IMR-90 (cell line): ENCODE measurements around the gene CYTH4. TPM values are rescaled to one million over a fixed set of nuclear protein-coding genes. Genes with fewer than 3 reads are reported as not detected.

Source experiments
- ATAC-seq: fragments of 200-7000 bp; cut with Tn5 transposase; 2 replicates; pipeline ENCODE4 v1.9.1; 2020; ENCODE audit warnings: low read depth, mild to moderate bottlenecking, moderate library complexity
- BruUV-seq: library from RNA; stranded (reverse); fragments of 400-500 nt; replicated peaks from 2 replicates; lab custom pipeline; 2021; lab: Mats Ljungman, UMichigan
- CTCF ChIA-PET: fragments of 300-600 bp; formaldehyde crosslinking; extraction: SDS; loops from one replicate; lab custom pipeline; 2021; ENCODE audit warnings: antibody characterized with exemption; lab: Yijun Ruan, JAX
- POLR2A ChIA-PET: fragments of 300-600 bp; sonication (Branson Sonifier 250); formaldehyde crosslinking; loops from one replicate; lab custom pipeline; 2022; ENCODE audit warnings: antibody characterized with exemption; ENCODE audit not compliant: unreplicated experiment; lab: Charles Lee
- DNase-seq: peaks from one replicate; pipeline ENCODE4 v3.0.0; 2013
- H2AFZ ChIP-seq: replicated peaks from 2 replicates; pipeline ENCODE3; 2013; ENCODE audit warnings: low read length, mild to moderate bottlenecking; ENCODE audit not compliant: poor library complexity
- H2AK5ac ChIP-seq: 2 replicates; pipeline ENCODE4 v1.6.1; 2013; ENCODE audit warnings: low read depth, low read length, inconsistent platforms
- H2AK9ac ChIP-seq: replicated peaks from 2 replicates; pipeline ENCODE3; 2013; ENCODE audit warnings: mild to moderate bottlenecking, low read depth, low read length, moderate library complexity; ENCODE audit not compliant: poor library complexity
- H2BK120ac ChIP-seq: 2 replicates; pipeline ENCODE4 v1.6.1; 2013; ENCODE audit warnings: low read depth, low read length, inconsistent platforms
- H2BK15ac ChIP-seq: 3 replicates; pipeline ENCODE4 v1.6.1; 2013; ENCODE audit warnings: low read depth, low read length, inconsistent platforms
- H2BK20ac ChIP-seq: 2 replicates; pipeline ENCODE4 v1.6.1; 2013; ENCODE audit warnings: low read depth, mild to moderate bottlenecking, inconsistent platforms, low read length, moderate library complexity
- H2BK5ac ChIP-seq: 2 replicates; pipeline ENCODE4 v1.6.1; 2013; ENCODE audit warnings: mild to moderate bottlenecking, low read depth, low read length, inconsistent platforms; ENCODE audit not compliant: poor library complexity, severe bottlenecking
- H3K14ac ChIP-seq: replicated peaks from 2 replicates; pipeline ENCODE4 v1.6.1; 2013; ENCODE audit warnings: low read depth, low read length, inconsistent platforms
- H3K18ac ChIP-seq: 2 replicates; pipeline ENCODE4 v1.6.1; 2013; ENCODE audit warnings: low read depth, low read length, control low read depth
- H3K23ac ChIP-seq: 2 replicates; pipeline ENCODE4 v1.6.1; 2013; ENCODE audit warnings: low read depth, low read length, inconsistent platforms
- H3K27ac ChIP-seq: 2 replicates; pipeline ENCODE4 v1.5.1; 2013; ENCODE audit warnings: mild to moderate bottlenecking, control low read depth, low read length; ENCODE audit not compliant: insufficient read depth
- H3K27me3 ChIP-seq: 2 replicates; pipeline ENCODE4 v1.6.1; 2013; ENCODE audit warnings: low read length; ENCODE audit not compliant: control insufficient read depth, insufficient read depth
- H3K36me3 ChIP-seq: 2 replicates; pipeline ENCODE4 v1.6.1; 2013; ENCODE audit warnings: low read length, mixed read lengths; ENCODE audit not compliant: control insufficient read depth, insufficient read depth
- H3K4ac ChIP-seq: 2 replicates; pipeline ENCODE4 v1.6.1; 2013; ENCODE audit warnings: low read depth, low read length, inconsistent platforms
- H3K4me1 ChIP-seq: 2 replicates; pipeline ENCODE4 v1.6.1; 2013; ENCODE audit warnings: low read length, mixed read lengths; ENCODE audit not compliant: control insufficient read depth, insufficient read depth
- H3K4me2 ChIP-seq: 2 replicates; pipeline ENCODE4 v1.6.1; 2013; ENCODE audit warnings: low read depth, mild to moderate bottlenecking, control low read depth, low read length, moderate library complexity
- H3K4me3 ChIP-seq: 2 replicates; pipeline ENCODE4 v1.5.1; 2013; ENCODE audit warnings: low read depth, mild to moderate bottlenecking, control low read depth, low read length, moderate library complexity; ENCODE audit not compliant: insufficient read depth
- H3K56ac ChIP-seq: 2 replicates; pipeline ENCODE4 v1.6.1; 2013; ENCODE audit warnings: low read length, inconsistent platforms; ENCODE audit not compliant: insufficient read depth; ENCODE audit errors: extremely low read depth
- H3K79me1 ChIP-seq, 2 experiments: 2 replicates each; pipeline ENCODE4 v1.6.1; 2013; ENCODE audit warnings: low read length in 2 of 2, inconsistent platforms in 1 of 2, low read depth in 1 of 2
- H3K9ac ChIP-seq: 2 replicates; pipeline ENCODE4 v1.6.1; 2013; ENCODE audit warnings: low read depth, low read length, control low read depth
- H3K9me1 ChIP-seq: 2 replicates; pipeline ENCODE4 v1.6.1; 2013; ENCODE audit warnings: low read length, inconsistent platforms; ENCODE audit not compliant: insufficient read depth
- H3K9me3 ChIP-seq: 2 replicates; pipeline ENCODE4 v1.6.1; 2013; ENCODE audit warnings: low read length; ENCODE audit not compliant: control insufficient read depth, insufficient read depth
- H4K20me1 ChIP-seq: 2 replicates; pipeline ENCODE4 v1.6.1; 2013; ENCODE audit warnings: low read length, inconsistent platforms; ENCODE audit not compliant: insufficient read depth
- H4K5ac ChIP-seq: 2 replicates; pipeline ENCODE4 v1.6.1; 2013; ENCODE audit warnings: mild to moderate bottlenecking, low read depth, low read length, control low read depth
- H4K8ac ChIP-seq, 2 experiments: 2 replicates each; pipeline ENCODE4 v1.6.1; 2013; ENCODE audit warnings: low read depth in 2 of 2, low read length in 2 of 2, control low read depth in 1 of 2, inconsistent platforms in 1 of 2
- H4K91ac ChIP-seq: 2 replicates; pipeline ENCODE4 v1.6.1; 2013; ENCODE audit warnings: low read depth, low read length, inconsistent platforms; ENCODE audit not compliant: insufficient read depth
- SMC3 ChIP-seq: fragments of 150-350 bp; IDR thresholded peaks from 2 replicates; pipeline ENCODE4 v1.6.1; 2016; ENCODE audit warnings: low read depth, mild to moderate bottlenecking, antibody characterized with exemption, low read length, moderate library complexity
- WGBS, 2 experiments: methylation state at CpG; one replicate each; pipeline versions ENCODE4 v1.1.5 to v1.1.7; 2013; ENCODE audit warnings: missing lambda C conversion rate in 2 of 2; ENCODE audit not compliant: insufficient read length in 1 of 2; ENCODE audit errors: extremely low coverage in 2 of 2; 5-methylcytosine and 5-hydroxymethylcytosine counted together
- dilution Hi-C: fragments of 300-500 bp; cut with HindIII; formaldehyde crosslinking; loops from one replicate; pipeline ENCODE4 v1.14.3; 2018; ENCODE audit warnings: low sequenced_read_pairs; ENCODE audit not compliant: unreplicated experiment
- in situ Hi-C: fragments of 300-500 bp; cut with MboI; formaldehyde crosslinking; loops from 3 replicates; pipeline ENCODE4 v1.14.3; 2019; ENCODE audit warnings: low sequenced_read_pairs, inconsistent platforms, mixed read lengths
- intact Hi-C: fragments of 100-400 bp; cut with micrococcal nuclease; formaldehyde crosslinking; loops from 2 replicates; pipeline ENCODE4 v1.10.0; 2022
- polyA plus RNA-seq, 3 experiments: library from polyadenylated mRNA; depleted of rRNA; stranded (reverse); fragments of >200 nt; gene quantifications; 2 replicates each; pipeline ENCODE4 v1.2.3, GENCODE V29; 2012; ENCODE audit warnings: low replicate concordance in 1 of 3
- total RNA-seq: library from RNA; depleted of rRNA; stranded (reverse); fragments of >200 nt; gene quantifications from 2 replicates; pipeline ENCODE4 v1.2.3, GENCODE V29; 2012

CYTH4 gene
- total and polyA plus RNA-seq, 2 of the 4 experiments (the other 2 are of a cell fraction), result 0.36 to 0.55 TPM

- peak overlapping the region; percentile 12; the same call in 1 of the 2 replicates for H4K5ac ChIP-seq
- no peaks in the 10 kb centered on the region; the same call in 1 of the 2 replicates for H3K9me3 ChIP-seq
- H3K56ac ChIP-seq, result no peak overlapping the region
- TF ChIP-seq SMC3, result no peak
- peaks cover 10% of the 10 kb centered on the region for H3K27me3 ChIP-seq
- peaks cover 19% of the 10 kb centered on the region for H3K9me1 ChIP-seq
- no peaks in the 10 kb centered on the region for H3K79me1 ChIP-seq
- H4K91ac ChIP-seq, result peak overlapping the region; percentile 93
- H3K4me1 ChIP-seq, result peaks cover 18% of the 10 kb centered on the region
- WGBS, 2 experiments, result 96% methylated on average over 8 of the region's 14 CpGs; no CpG with 5 or more reads in 1 of the 2 experiments
- peak overlapping the region; percentile 96 for H2BK120ac ChIP-seq
- no TSS peak for BruUV-seq
- H2AK5ac ChIP-seq, result peak overlapping the region; percentile 98
- peak overlapping the region; percentile 80 for H2AFZ ChIP-seq
- H3K27ac ChIP-seq, result peak overlapping the region; percentile 29; the same call in 1 of the 2 replicates
- peak overlapping the region; percentile 91 for H2AK9ac ChIP-seq
- no peak overlapping the region for H3K9ac ChIP-seq
- no peak for ATAC-seq
- peak overlapping the region; percentile 90; the same call in 2 of the 3 replicates for H2BK15ac ChIP-seq
- no peak overlapping the region for H3K4me2 ChIP-seq
- CTCF ChIA-PET, result interaction anchor here (0.8 kb wide), 1 partner anchor 100 kb away, joined by 3 read pairs; no protein-coding TSS in a partner anchor
- no peak overlapping the region for H3K4me3 ChIP-seq
- H4K20me1 ChIP-seq, result no peaks in the 10 kb centered on the region
- dilution Hi-C loops (no loop called here), intact Hi-C loops (no loop called here), in situ Hi-C loops (no loop called here)
- no peaks in the 10 kb centered on the region for H3K36me3 ChIP-seq
- H3K18ac ChIP-seq, result no peak overlapping the region; the same call in 1 of the 2 replicates
- H2BK20ac ChIP-seq, result peak overlapping the region; percentile 76
- POLR2A ChIA-PET, result no interaction called here
- peak overlapping the region; percentile 76 for H2BK5ac ChIP-seq
- peak; percentile 31 for DNase-seq
- H3K14ac ChIP-seq, result peak overlapping the region; percentile 50; the same call in 1 of the 2 replicates
- H3K23ac ChIP-seq, result 0 out of 2 replicates have a peak overlapping the region, but pooled peaks have one; percentile 31
- peak overlapping the region; percentile 83 to 92 for H4K8ac ChIP-seq
- peak overlapping the region; percentile 92 for H3K4ac ChIP-seq
These were observed 47.2 kb downstream of the CYTH4 start for GRCh38 chr22:37329238-37330140.
